ENCODE results near the gene CPNE4. TPM values are rescaled to one million over a fixed set of nuclear protein-coding genes. Genes with fewer than 3 reads are reported as not detected.

The CPNE4 gene
- total and polyA plus RNA-seq, 8 donors: 0.15 to 8.9 (median 1.7) TPM

GRCh38 chr3:131750256-131750655 lies 284.6 kb downstream of the CPNE4 start:
- intact Hi-C loops (cut with DNase I; ENCODE audit: low total_unique reads): no loop called here
- H3K4me3 ChIP-seq: no peak overlapping the region
- 87 to 92% (median 89%) methylated on average over 3 of the region's 3 CpGs for WGBS, 5 donors
- no peaks in the 10 kb centered on the region for H3K4me1 ChIP-seq
- H3K27me3 ChIP-seq: no peaks in the 10 kb centered on the region
- no peak overlapping the region for H3K27ac ChIP-seq
- no peaks in the 10 kb centered on the region for H3K36me3 ChIP-seq
- no peak for TF ChIP-seq POLR2A (IDR thresholded peaks at IDR 0.05)
- no peak for TF ChIP-seq CTCF (IDR thresholded peaks at IDR 0.05)
- TF ChIP-seq EP300 (IDR thresholded peaks at IDR 0.05): no peak
- no peak for TF ChIP-seq POLR2AphosphoS5 (IDR thresholded peaks at IDR 0.05)
- H3K9me3 ChIP-seq: no peaks in the 10 kb centered on the region
- DNase-seq: no peak

GRCh38 chr3:131749826-131750225 lies 285.0 kb downstream of the CPNE4 start:
- H3K9me3 ChIP-seq: no peaks in the 10 kb centered on the region
- intact Hi-C loops (cut with DNase I; ENCODE audit: low total_unique reads): no loop called here
- TF ChIP-seq POLR2A (IDR thresholded peaks at IDR 0.05) (no peak), POLR2AphosphoS5 (IDR thresholded peaks at IDR 0.05) (no peak), CTCF (IDR thresholded peaks at IDR 0.05) (no peak), EP300 (IDR thresholded peaks at IDR 0.05) (no peak)
- no peak for DNase-seq
- no peaks in the 10 kb centered on the region for H3K4me1 ChIP-seq
- WGBS, 5 donors: 96 to 100% (median 98%) methylated on average over 1 of the region's 1 CpG
- H3K36me3 ChIP-seq: no peaks in the 10 kb centered on the region
- no peak overlapping the region for H3K4me3 ChIP-seq
- no peaks in the 10 kb centered on the region for H3K27me3 ChIP-seq
- H3K27ac ChIP-seq: no peak overlapping the region

GRCh38 chr3:131747466-131747865 lies 287.3 kb downstream of the CPNE4 start:
- WGBS, 5 donors: 49 to 63% (median 53%) methylated on average over 2 of the region's 2 CpGs
- intact Hi-C loops (cut with DNase I; ENCODE audit: low total_unique reads): no loop called here
- no peak for DNase-seq
- H3K27me3 ChIP-seq: no peaks in the 10 kb centered on the region
- no peaks in the 10 kb centered on the region for H3K4me1 ChIP-seq
- H3K27ac ChIP-seq: no peak overlapping the region
- no peak overlapping the region for H3K4me3 ChIP-seq
- H3K36me3 ChIP-seq: no peaks in the 10 kb centered on the region
- TF ChIP-seq CTCF (IDR thresholded peaks at IDR 0.05): no peak
- H3K9me3 ChIP-seq: no peaks in the 10 kb centered on the region

GRCh38 chr3:131744765-131745164 lies 290.0 kb downstream of the CPNE4 start:
- no peak for DNase-seq
- Histone ChIP-seq H3K36me3 (no peaks in the 10 kb centered on the region), H3K9me3 (no peaks in the 10 kb centered on the region), H3K4me1 (no peaks in the 10 kb centered on the region), H3K27me3 (no peaks in the 10 kb centered on the region), H3K4me3 (no peak overlapping the region), H3K27ac (no peak overlapping the region)
- 51 to 61% (median 56%) methylated on average over 3 of the region's 3 CpGs for WGBS, 5 donors
- intact Hi-C loops (cut with DNase I; ENCODE audit: low total_unique reads): no loop called here
- TF ChIP-seq CTCF (IDR thresholded peaks at IDR 0.05) (no peak), POLR2AphosphoS5 (IDR thresholded peaks at IDR 0.05) (no peak), EP300 (IDR thresholded peaks at IDR 0.05) (no peak), POLR2A (IDR thresholded peaks at IDR 0.05) (no peak)

- H3K27me3 ChIP-seq: no peaks in the 10 kb centered on the region
- H3K9me3 ChIP-seq: no peaks in the 10 kb centered on the region
- H3K36me3 ChIP-seq: no peaks in the 10 kb centered on the region
- no peak for DNase-seq
- TF ChIP-seq EP300 (IDR thresholded peaks at IDR 0.05) (no peak), POLR2A (IDR thresholded peaks at IDR 0.05) (no peak), POLR2AphosphoS5 (IDR thresholded peaks at IDR 0.05) (no peak), CTCF (IDR thresholded peaks at IDR 0.05) (no peak)
- no peaks in the 10 kb centered on the region for H3K4me1 ChIP-seq
- no peak overlapping the region for H3K4me3 ChIP-seq
- no peak overlapping the region for H3K27ac ChIP-seq
- intact Hi-C loops (cut with DNase I; ENCODE audit: low total_unique reads): no loop called here
Measured at GRCh38 chr3:131743126-131743525, 291.7 kb downstream of the CPNE4 start.

Data from stomach (tissue), 9 donors.